SK-N-SH treated with all-trans-retinoic acid at 6 μM for 48 hours (cell line): ENCODE results near the gene HEATR3.

Experiments
- ATAC-seq: fragments of 200-7000 bp; cut with Tn5 transposase; 3 replicates; pipeline ENCODE4 v1.9.1; 2020; ENCODE audit warnings: mild to moderate bottlenecking, moderate library complexity
- ARNTL ChIP-seq: fragments of 450-650 bp; formaldehyde crosslinking; IDR thresholded peaks from 2 replicates; pipeline ENCODE4 v1.5.0; 2020; ENCODE audit warnings: low read depth, mild to moderate bottlenecking, moderate library complexity, borderline replicate concordance
- BACH2 ChIP-seq: fragments of 250-450 bp; sonication (Bioruptor Pico); IDR thresholded peaks from 2 replicates; pipeline ENCODE4 v1.9.0; 2021; ENCODE audit warnings: mild to moderate bottlenecking, borderline replicate concordance
- CREB5 ChIP-seq: fragments of 250-450 bp; sonication (Bioruptor Pico); IDR thresholded peaks from 2 replicates; pipeline ENCODE4 v1.5.1; 2020; ENCODE audit warnings: low read depth, mild to moderate bottlenecking, moderate library complexity
- CSRNP3 ChIP-seq: fragments of 250-450 bp; sonication (Bioruptor Pico); IDR thresholded peaks from 2 replicates; pipeline ENCODE4 v1.5.1; 2021; ENCODE audit warnings: mild to moderate bottlenecking, moderate library complexity
- ESRRG ChIP-seq: fragments of 250-450 bp; sonication (Bioruptor Pico); IDR thresholded peaks from 2 replicates; pipeline ENCODE4 v1.6.1; 2021; ENCODE audit warnings: mild to moderate bottlenecking
- GLIS3 ChIP-seq: fragments of 250-450 bp; sonication (Bioruptor Pico); IDR thresholded peaks from 2 replicates; pipeline ENCODE4 v1.5.0; 2020; ENCODE audit warnings: mild to moderate bottlenecking, moderate library complexity
- ISL1 ChIP-seq: fragments of 250-450 bp; sonication (Bioruptor Pico); IDR thresholded peaks from 2 replicates; pipeline ENCODE4 v2.1.2; 2022; ENCODE audit warnings: mild to moderate bottlenecking, moderate library complexity
- PATZ1 ChIP-seq: fragments of 250-450 bp; sonication (Bioruptor Pico); IDR thresholded peaks from 2 replicates; pipeline ENCODE4 v1.8.0; 2020; ENCODE audit warnings: mild to moderate bottlenecking, moderate library complexity, borderline replicate concordance
- PPARA ChIP-seq: fragments of 250-450 bp; sonication (Bioruptor Pico); IDR thresholded peaks from 2 replicates; pipeline ENCODE4 v1.5.0; 2020; ENCODE audit warnings: mild to moderate bottlenecking, borderline replicate concordance
- RARB ChIP-seq: fragments of 250-450 bp; sonication (Bioruptor Pico); IDR thresholded peaks from 2 replicates; pipeline ENCODE4 v1.8.0; 2021; ENCODE audit warnings: mild to moderate bottlenecking, moderate library complexity
- SNAI2 ChIP-seq: fragments of 250-450 bp; sonication (Bioruptor Pico); IDR thresholded peaks from 2 replicates; pipeline ENCODE4 v1.5.0; 2020; ENCODE audit warnings: mild to moderate bottlenecking, moderate library complexity
- TCF4 ChIP-seq: fragments of 250-450 bp; sonication (Bioruptor Pico); IDR thresholded peaks from 2 replicates; pipeline ENCODE4 v1.8.0; 2021; ENCODE audit warnings: mild to moderate bottlenecking, moderate library complexity, borderline replicate concordance
- TOX ChIP-seq: fragments of 250-450 bp; sonication (Bioruptor Pico); IDR thresholded peaks from 2 replicates; pipeline ENCODE4 v1.8.0; 2021; ENCODE audit warnings: mild to moderate bottlenecking, moderate library complexity, borderline replicate concordance
- TSHZ2 ChIP-seq: fragments of 250-450 bp; sonication (Bioruptor Pico); IDR thresholded peaks from 2 replicates; pipeline ENCODE4 v1.5.0; 2020; ENCODE audit warnings: mild to moderate bottlenecking, moderate library complexity
- ZC3H10 ChIP-seq: fragments of 250-450 bp; sonication (Bioruptor Pico); IDR thresholded peaks from 2 replicates; pipeline ENCODE4 v1.5.1; 2021; ENCODE audit warnings: mild to moderate bottlenecking, moderate library complexity
- ZFP30 ChIP-seq: fragments of 450-650 bp; formaldehyde crosslinking; IDR thresholded peaks from 2 replicates; pipeline ENCODE4 v1.5.0; 2022; ENCODE audit warnings: mild to moderate bottlenecking, moderate library complexity
- ZNF565 ChIP-seq: fragments of 450-650 bp; formaldehyde crosslinking; conservative IDR thresholded peaks from 2 replicates; pipeline ENCODE4 v1.5.0; 2020; ENCODE audit warnings: low read depth, mild to moderate bottlenecking, moderate library complexity
- ZNF70 ChIP-seq: fragments of 450-650 bp; formaldehyde crosslinking; IDR thresholded peaks from 2 replicates; pipeline ENCODE4 v1.5.0; 2020; ENCODE audit warnings: mild to moderate bottlenecking, moderate library complexity
- ZNF8 ChIP-seq: fragments of 450-650 bp; formaldehyde crosslinking; IDR thresholded peaks from 2 replicates; pipeline ENCODE4 v1.5.0; 2020; ENCODE audit warnings: mild to moderate bottlenecking, moderate library complexity

Gene HEATR3

GRCh38 chr16:50050802-50051201 lies 15.0 kb upstream of the HEATR3 start:
- TF ChIP-seq TOX (CRISPR knock-in tag) (no peak), TCF4 (CRISPR knock-in tag) (0 out of 2 replicates have a peak, but pooled peaks have one; percentile 38)
- no peak for ATAC-seq

- ATAC-seq = no peak
- TF ChIP-seq GLIS3 (CRISPR knock-in tag) (no peak), ZNF70 (CRISPR knock-in tag) (no peak), RARB (CRISPR knock-in tag) (no peak), ZC3H10 (no peak), BACH2 (no peak)
Observed at GRCh38 chr16:50056226-50056625, 9.5 kb upstream of the HEATR3 start.

GRCh38 chr16:50058091-50058771 lies 7.5 kb upstream of the HEATR3 start:
- TF ChIP-seq PPARA (CRISPR knock-in tag) (no peak), BACH2 (no peak), ESRRG (CRISPR knock-in tag) (no peak), TSHZ2 (no peak), ZNF565 (CRISPR knock-in tag) (no peak), CSRNP3 (CRISPR knock-in tag) (no peak), ZC3H10 (no peak), ZFP30 (CRISPR knock-in tag) (no peak), TOX (CRISPR knock-in tag) (no peak), ARNTL (CRISPR knock-in tag) (no peak), PATZ1 (CRISPR knock-in tag) (no peak), CREB5 (no peak), ZNF8 (CRISPR knock-in tag) (no peak), GLIS3 (CRISPR knock-in tag) (no peak), SNAI2 (CRISPR knock-in tag) (no peak)
- TF ChIP-seq, all 23 proteins: peak for 0
- ATAC-seq = no peak

GRCh38 chr16:50059111-50059510 lies 6.7 kb upstream of the HEATR3 start:
- ATAC-seq = no peak
- no peak for TF ChIP-seq CREB5
- TF ChIP-seq SNAI2 (CRISPR knock-in tag) = no peak
- TF ChIP-seq TCF4 (CRISPR knock-in tag) = no peak
- no peak for TF ChIP-seq ZNF565 (CRISPR knock-in tag)
- TF ChIP-seq ISL1 (CRISPR knock-in tag) = no peak
- TF ChIP-seq PPARA (CRISPR knock-in tag) = no peak
- no peak for TF ChIP-seq RARB (CRISPR knock-in tag)
- no peak for TF ChIP-seq CSRNP3 (CRISPR knock-in tag)
- no peak for TF ChIP-seq BACH2
- TF ChIP-seq ZNF8 (CRISPR knock-in tag) = no peak
- TF ChIP-seq, all 23 proteins: peak for 0
